ENCODE measurements around the gene TRAF3IP1.

The TRAF3IP1 gene

DNA sequence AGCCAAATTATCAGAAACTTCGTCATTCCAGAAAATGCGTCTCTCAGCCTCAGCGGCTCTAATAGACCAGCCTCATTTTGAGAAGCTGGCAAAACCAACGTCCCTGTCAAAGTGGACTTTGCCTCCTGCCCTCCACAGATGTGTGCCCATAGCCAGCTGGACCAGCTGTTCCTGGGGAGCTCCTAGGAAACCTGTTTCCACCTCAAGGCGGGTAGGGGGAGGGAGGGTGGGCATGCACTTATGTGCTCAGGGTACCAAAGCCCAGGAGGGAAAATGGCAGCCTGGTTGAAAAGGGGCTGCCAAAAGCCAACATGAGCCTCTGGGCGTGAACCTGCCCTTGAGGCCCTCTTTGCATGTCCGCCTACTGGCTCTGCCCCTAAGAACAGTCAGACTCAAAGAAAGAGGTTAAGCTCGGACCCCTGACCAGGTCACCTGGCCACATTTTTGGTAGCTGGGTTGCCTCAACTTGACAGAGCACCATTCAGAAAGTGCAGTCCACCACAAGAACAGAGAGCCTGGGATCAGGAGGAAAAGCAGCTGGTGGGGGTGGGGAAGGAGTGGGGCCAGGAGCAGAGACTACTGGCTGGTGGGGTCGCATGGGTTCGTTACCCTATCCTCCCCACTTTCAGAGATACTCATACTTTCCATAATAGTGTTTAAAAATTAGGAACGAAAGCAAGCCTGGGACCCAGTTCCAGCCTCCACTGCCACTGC lies 35.4 kb upstream of the TRAF3IP1 start:
- no peak overlapping the region for H3K4me3 ChIP-seq (ENCODE audit: low read depth, low read length)
- DNase-seq (ENCODE audit: low read depth): no peak
- TF ChIP-seq, protein P1, sequence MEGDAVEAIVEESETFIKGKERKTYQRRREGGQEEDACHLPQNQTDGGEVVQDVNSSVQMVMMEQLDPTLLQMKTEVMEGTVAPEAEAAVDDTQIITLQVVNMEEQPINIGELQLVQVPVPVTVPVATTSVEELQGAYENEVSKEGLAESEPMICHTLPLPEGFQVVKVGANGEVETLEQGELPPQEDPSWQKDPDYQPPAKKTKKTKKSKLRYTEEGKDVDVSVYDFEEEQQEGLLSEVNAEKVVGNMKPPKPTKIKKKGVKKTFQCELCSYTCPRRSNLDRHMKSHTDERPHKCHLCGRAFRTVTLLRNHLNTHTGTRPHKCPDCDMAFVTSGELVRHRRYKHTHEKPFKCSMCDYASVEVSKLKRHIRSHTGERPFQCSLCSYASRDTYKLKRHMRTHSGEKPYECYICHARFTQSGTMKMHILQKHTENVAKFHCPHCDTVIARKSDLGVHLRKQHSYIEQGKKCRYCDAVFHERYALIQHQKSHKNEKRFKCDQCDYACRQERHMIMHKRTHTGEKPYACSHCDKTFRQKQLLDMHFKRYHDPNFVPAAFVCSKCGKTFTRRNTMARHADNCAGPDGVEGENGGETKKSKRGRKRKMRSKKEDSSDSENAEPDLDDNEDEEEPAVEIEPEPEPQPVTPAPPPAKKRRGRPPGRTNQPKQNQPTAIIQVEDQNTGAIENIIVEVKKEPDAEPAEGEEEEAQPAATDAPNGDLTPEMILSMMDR (IDR thresholded peaks at IDR 0.05; ENCODE audit: low read depth, low read length, missing control alignments): no peak
- in situ Hi-C loops (cut with HindIII; ENCODE audit: low sequenced_read_pairs): no loop called here

DNA sequence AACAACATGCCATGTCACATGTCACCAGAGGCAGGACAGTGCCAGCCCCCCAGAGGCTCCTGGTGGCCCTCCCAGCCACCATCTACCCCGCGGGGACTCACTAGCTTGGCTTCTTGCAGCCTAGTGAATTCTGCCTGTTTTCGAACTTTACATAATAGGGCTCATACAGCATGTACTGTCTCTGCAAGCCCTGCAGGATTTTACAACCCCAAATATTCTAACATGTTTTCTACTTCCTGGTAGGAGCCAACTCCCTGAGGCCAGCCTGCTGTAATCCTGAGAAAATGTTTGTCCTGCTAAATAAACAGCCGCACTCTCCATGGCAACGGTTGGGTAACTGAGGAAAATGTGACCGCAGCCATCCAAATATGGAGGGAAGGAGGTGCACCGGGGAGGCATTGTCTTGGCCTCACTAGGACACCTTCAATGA lies 34.6 kb upstream of the TRAF3IP1 start:
- in situ Hi-C loops (cut with HindIII; ENCODE audit: low sequenced_read_pairs): no loop called here
- peak overlapping the region; percentile 9 for H3K4me3 ChIP-seq (ENCODE audit: low read depth, low read length)
- TF ChIP-seq, protein P1 (IDR thresholded peaks at IDR 0.05; ENCODE audit: low read depth, low read length, missing control alignments): no peak
- DNase-seq (ENCODE audit: low read depth): peak; percentile 92

DNA sequence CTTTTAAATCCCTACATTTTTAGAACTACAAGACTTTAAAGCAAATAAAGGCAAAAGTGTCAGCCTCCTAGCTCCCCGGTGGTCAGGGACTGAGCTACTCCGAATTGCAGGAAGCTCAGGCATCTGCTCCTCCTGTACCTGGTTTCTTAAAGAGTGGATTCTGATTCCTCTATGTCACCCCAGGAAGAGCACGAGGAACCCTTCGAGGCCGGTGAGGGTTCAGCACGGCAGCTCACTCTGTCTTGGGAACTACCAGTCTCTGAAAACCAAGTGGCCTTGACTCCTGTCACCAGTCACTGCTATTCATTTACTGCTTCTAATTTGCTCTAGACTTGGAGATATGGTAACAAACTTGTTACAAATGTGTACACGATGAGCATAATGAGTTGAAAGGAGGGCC lies 34.2 kb upstream of the TRAF3IP1 start:
- in situ Hi-C loops (cut with HindIII; ENCODE audit: low sequenced_read_pairs): no loop called here
- no peak for DNase-seq (ENCODE audit: low read depth)
- TF ChIP-seq, protein P1 (IDR thresholded peaks at IDR 0.05; ENCODE audit: low read depth, low read length, missing control alignments): no peak
- H3K4me3 ChIP-seq (ENCODE audit: low read depth, low read length): peak overlapping the region; percentile 9

DNA sequence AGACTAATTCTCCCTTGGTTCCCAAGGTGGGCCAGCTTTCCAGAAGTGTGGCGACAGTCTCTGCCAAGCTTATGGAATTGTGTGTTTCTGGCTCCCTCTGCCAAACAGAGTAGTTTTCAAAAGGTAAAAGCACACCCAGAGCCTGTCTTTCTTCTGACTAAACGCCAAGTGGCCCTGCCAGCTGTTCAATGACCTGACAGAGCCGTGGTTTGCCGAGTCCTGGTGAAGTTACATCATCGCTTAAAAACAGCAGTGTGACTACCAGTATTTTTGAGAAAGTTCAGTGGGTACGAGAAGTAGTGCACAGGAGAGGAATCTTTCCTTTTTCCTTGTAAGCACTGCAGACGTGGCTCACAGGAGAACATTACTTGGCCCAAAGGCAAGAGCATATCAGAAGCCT lies 33.8 kb upstream of the TRAF3IP1 start:
- TF ChIP-seq, protein P1 (IDR thresholded peaks at IDR 0.05; ENCODE audit: low read depth, low read length, missing control alignments): no peak
- H3K4me3 ChIP-seq (ENCODE audit: low read depth, low read length): peak overlapping the region; percentile 78
- in situ Hi-C loops (cut with HindIII; ENCODE audit: low sequenced_read_pairs): no loop called here
- DNase-seq (ENCODE audit: low read depth): peak; percentile 79

DNA sequence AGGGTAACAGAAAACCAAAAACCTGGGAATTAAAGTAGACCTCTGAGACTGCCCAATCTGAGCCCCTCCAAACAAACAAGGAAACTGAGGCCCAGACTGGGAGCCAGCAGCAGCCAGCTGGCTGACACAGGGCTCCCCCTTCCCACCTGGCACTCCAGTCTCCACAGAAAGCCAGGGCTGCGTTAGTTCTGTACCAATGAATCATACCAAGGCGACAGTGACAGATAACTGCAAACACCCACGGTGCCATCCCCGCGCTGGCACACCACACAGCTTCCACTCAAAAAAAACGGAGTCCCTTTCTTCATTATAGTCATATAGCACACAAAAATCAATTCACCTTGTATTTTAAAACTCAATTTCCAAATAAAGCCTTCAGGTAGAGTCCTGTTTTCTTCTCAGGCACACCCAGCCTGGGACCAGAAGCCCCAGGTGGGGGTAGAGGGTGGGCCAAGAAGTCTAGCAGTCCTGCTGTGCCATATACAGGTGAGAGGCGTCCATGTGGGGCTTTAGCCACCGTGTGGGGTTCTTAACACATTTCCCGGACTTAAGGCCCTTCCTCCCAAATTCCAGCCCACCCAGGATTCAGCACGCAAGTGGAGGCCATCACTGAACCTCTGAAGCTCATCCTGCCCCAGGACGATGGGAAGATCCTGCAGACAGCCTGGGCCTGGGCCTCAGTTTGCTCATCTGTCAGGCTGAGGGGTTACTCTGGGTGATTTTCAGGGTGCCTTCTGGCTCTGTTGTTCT lies 33.2 kb upstream of the TRAF3IP1 start:
- in situ Hi-C loops (cut with HindIII; ENCODE audit: low sequenced_read_pairs): no loop called here
- H3K4me3 ChIP-seq (ENCODE audit: low read depth, low read length): peak overlapping the region; percentile 78
- TF ChIP-seq, protein P1 (IDR thresholded peaks at IDR 0.05; ENCODE audit: low read depth, low read length, missing control alignments): no peak
- DNase-seq (ENCODE audit: low read depth): no peak

DNA sequence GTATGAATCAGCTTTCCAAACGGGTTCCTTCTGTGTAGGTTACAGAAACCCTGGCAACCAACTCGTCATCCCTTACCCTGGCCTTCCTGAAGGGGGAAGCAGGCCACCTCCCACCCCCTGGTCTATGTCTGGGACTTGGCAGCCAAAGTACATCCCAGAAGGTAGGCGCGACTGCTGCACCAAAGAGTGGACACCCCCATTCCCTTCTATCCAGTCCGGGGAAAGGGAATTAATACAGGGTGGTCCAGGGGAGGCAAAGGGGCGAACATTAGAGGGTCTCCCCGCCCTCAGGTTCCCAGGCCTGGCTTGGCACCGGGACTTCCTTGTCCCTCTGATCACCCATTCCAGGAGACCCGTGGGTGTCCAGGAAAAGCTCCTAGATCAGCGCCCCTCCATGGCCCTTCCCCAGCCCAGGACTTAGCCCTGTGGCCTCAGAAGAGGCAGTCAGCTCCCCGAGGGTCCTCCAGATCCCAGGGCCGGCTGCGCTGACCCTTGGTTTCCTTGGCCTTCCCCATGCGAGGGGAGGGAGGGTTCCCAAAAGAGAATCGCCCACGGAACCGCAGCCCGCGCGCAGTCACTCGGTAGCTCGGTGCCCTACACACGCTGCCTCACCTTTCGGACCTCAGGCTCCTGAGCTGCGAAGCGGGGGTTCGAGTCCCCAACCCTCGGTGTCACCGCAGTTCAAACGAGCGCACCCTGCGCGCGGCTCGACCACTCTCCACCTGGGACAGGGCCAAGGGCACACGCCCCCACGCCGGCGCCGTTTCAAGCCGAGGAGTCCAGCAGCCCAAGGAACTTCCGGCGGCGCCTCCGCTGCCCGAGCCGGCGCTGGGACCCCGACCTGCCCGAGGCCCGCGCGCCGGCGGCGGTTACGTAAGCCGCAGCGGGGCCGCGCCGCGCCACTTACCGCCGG lies 32.3 kb upstream of the TRAF3IP1 start, which contains the start of gene PER2:
TSS of gene PER2 (minus strand) at position 874 of the 913 bp plus-strand sequence. CDS start 10,674 bp downstream, outside the sequence.
- in situ Hi-C loops (cut with HindIII; ENCODE audit: low sequenced_read_pairs): no loop called here
- DNase-seq (ENCODE audit: low read depth): peak; percentile 71
- H3K4me3 ChIP-seq (ENCODE audit: low read depth, low read length): peak within 1 kb of the TSS; percentile 78
- TF ChIP-seq, protein P1 (IDR thresholded peaks at IDR 0.05; ENCODE audit: low read depth, low read length, missing control alignments): peak; percentile 37

All from astrocyte of the cerebellum (primary cell).